ENCODE data around the gene C4orf50.

The C4orf50 gene

DNA sequence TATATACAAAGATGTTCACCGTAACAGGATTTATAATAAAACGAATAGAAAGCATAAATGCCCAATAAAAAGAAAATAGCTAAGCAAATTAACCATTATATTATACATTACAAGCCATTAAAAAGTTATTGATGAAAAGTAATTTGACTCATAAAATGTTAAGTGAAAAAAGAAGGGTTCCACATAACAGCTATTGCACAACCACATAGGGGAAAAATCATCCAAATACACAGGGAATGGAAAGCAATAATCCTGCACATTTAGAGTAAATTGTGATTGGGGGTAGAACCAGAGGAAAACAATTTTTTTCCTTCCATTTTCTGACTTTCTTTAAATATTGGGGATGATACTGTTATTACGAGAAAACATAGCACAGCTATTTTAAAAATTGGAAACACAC lies 163.3 kb downstream of the C4orf50 start:
- no peak overlapping the region for H2AFZ ChIP-seq (ENCODE audit: low read length)
- H3K27ac ChIP-seq (ENCODE audit: low read depth, low read length, poor library complexity, severe bottlenecking), result no peak overlapping the region

DNA sequence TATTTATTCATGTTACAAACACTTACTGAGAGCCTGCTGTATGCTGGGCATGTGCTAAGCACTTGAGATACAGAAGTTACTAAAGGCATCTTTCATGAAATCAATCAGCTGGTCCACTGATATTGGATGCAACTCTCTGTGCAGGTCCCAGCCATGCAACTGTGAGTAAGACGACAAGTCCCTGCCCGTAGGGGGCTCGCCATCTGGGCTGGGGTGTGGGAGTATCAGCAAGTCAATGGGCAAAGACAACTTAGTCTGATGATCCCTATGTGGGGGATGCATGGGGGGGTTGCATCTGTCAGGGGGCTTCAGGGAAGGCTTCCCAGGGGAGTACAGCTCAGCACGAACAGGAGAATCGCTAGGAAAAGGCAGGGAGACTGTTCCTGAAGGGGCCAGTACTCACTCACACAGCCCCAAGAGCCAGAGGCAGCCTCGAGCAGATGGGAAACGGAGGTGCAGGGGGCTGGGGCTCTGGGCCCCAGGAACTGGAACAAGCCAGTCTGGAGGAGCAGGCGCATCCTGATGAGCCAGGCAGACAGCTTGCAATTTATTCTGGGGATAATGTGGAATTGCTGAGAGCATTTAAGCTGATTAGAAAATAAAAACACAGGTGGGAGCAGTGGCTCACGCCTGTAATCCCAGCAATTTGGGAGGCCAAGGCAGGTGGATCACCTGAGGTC lies 165.6 kb downstream of the C4orf50 start:
- no peaks in the 10 kb centered on the region for H3K27me3 ChIP-seq (ENCODE audit: insufficient read depth, low read length)
- no peak for TF ChIP-seq CTCF (IDR thresholded peaks at IDR 0.05; ENCODE audit: low read length)
- TF ChIP-seq EZH2 (IDR thresholded peaks at IDR 0.05; ENCODE audit: borderline replicate concordance, low read length), result no peak

More for the DNA sequence above, 163.3 kb downstream of the C4orf50 start:
- no peak overlapping the region for H3K9ac ChIP-seq (ENCODE audit: low read length)
- no peaks in the 10 kb centered on the region for H3K9me3 ChIP-seq (ENCODE audit: low read length)
- no peaks in the 10 kb centered on the region for H3K4me1 ChIP-seq (ENCODE audit: insufficient read depth, low read length, severe bottlenecking)
- no peaks in the 10 kb centered on the region for H3K9me2 ChIP-seq (ENCODE audit: low read depth, low read length)
- no peak overlapping the region for H3K4me3 ChIP-seq (ENCODE audit: low read depth, low read length, poor library complexity, severe bottlenecking)
- no peaks in the 10 kb centered on the region for H3F3A ChIP-seq (ENCODE audit: insufficient read depth, low read length)
- H3K79me2 ChIP-seq (ENCODE audit: insufficient read depth, low read length), result no peaks in the 10 kb centered on the region
- H4K20me1 ChIP-seq (ENCODE audit: insufficient read depth, low read length), result no peaks in the 10 kb centered on the region
- no peak overlapping the region for H3K4me2 ChIP-seq (ENCODE audit: low read length)
- no peak for TF ChIP-seq EZH2 (IDR thresholded peaks at IDR 0.05; ENCODE audit: borderline replicate concordance, low read length)
- no peak for TF ChIP-seq CTCF (IDR thresholded peaks at IDR 0.05; ENCODE audit: low read length)
- H3K27me3 ChIP-seq (ENCODE audit: insufficient read depth, low read length), result no peaks in the 10 kb centered on the region
- H3K36me3 ChIP-seq (ENCODE audit: insufficient read depth, low read length), result no peaks in the 10 kb centered on the region

DNA sequence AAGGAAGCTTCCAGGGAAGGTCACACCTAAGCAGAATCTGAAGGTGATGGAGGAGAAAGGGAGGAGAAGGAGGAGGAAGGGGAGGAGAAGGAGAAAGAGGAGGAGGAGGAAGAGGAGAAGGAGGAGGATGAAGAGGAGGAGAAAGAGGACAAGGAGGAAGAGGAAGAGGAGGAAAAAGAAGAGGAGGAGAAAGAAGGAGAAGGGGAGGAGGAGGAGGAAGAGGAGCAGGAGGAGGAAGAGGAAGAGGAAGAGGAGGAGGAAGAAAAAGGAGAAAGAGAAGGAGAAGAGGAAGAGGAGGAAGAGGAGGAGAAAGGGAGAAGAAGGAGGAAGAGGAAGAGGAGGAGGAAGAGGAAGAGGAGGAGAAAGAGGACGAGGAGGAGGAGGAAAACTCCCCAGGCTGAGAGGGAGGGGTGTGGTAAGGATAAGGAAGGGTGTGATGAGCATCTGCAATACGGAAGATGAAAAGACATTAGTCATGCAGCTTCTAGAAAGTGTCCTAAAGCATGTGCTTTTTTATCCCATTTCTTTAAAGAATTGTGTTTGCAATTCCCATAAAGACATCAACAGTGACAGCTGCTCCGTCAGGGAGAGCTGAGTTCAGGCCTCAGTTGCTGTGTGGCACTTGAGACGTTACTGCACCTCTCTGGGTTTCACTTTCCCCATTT lies 166.5 kb downstream of the C4orf50 start:
- H2AFZ ChIP-seq (ENCODE audit: low read length), result no peak overlapping the region
- H3K27ac ChIP-seq (ENCODE audit: low read depth, low read length, poor library complexity, severe bottlenecking), result no peak overlapping the region
- H3K27me3 ChIP-seq (ENCODE audit: insufficient read depth, low read length), result no peaks in the 10 kb centered on the region
- no peaks in the 10 kb centered on the region for H3K36me3 ChIP-seq (ENCODE audit: insufficient read depth, low read length)
- H3K4me2 ChIP-seq (ENCODE audit: low read length), result no peak overlapping the region
- H3K9me2 ChIP-seq (ENCODE audit: low read depth, low read length), result no peaks in the 10 kb centered on the region
- H3K79me2 ChIP-seq (ENCODE audit: insufficient read depth, low read length), result no peaks in the 10 kb centered on the region
- TF ChIP-seq EZH2 (IDR thresholded peaks at IDR 0.05; ENCODE audit: borderline replicate concordance, low read length) (no peak), CTCF (IDR thresholded peaks at IDR 0.05; ENCODE audit: low read length) (no peak)
- no peak overlapping the region for H3K9ac ChIP-seq (ENCODE audit: low read length)
- no peaks in the 10 kb centered on the region for H3K4me1 ChIP-seq (ENCODE audit: insufficient read depth, low read length, severe bottlenecking)
- H3F3A ChIP-seq (ENCODE audit: insufficient read depth, low read length), result no peaks in the 10 kb centered on the region
- H3K9me3 ChIP-seq (ENCODE audit: low read length), result no peaks in the 10 kb centered on the region
- no peak overlapping the region for H3K4me3 ChIP-seq (ENCODE audit: low read depth, low read length, poor library complexity, severe bottlenecking)
- no peaks in the 10 kb centered on the region for H4K20me1 ChIP-seq (ENCODE audit: insufficient read depth, low read length)

More for the DNA sequence above, 165.6 kb downstream of the C4orf50 start:
- H3K9me3 ChIP-seq (ENCODE audit: low read length), result no peaks in the 10 kb centered on the region
- H3K4me2 ChIP-seq (ENCODE audit: low read length), result no peak overlapping the region
- no peak overlapping the region for H3K27ac ChIP-seq (ENCODE audit: low read depth, low read length, poor library complexity, severe bottlenecking)
- H3K79me2 ChIP-seq (ENCODE audit: insufficient read depth, low read length), result no peaks in the 10 kb centered on the region
- H3K9me2 ChIP-seq (ENCODE audit: low read depth, low read length), result no peaks in the 10 kb centered on the region
- H4K20me1 ChIP-seq (ENCODE audit: insufficient read depth, low read length), result no peaks in the 10 kb centered on the region
- H3K36me3 ChIP-seq (ENCODE audit: insufficient read depth, low read length), result no peaks in the 10 kb centered on the region
- no peak overlapping the region for H2AFZ ChIP-seq (ENCODE audit: low read length)
- no peaks in the 10 kb centered on the region for H3K4me1 ChIP-seq (ENCODE audit: insufficient read depth, low read length, severe bottlenecking)
- H3F3A ChIP-seq (ENCODE audit: insufficient read depth, low read length), result no peaks in the 10 kb centered on the region
- no peak overlapping the region for H3K9ac ChIP-seq (ENCODE audit: low read length)
- H3K4me3 ChIP-seq (ENCODE audit: low read depth, low read length, poor library complexity, severe bottlenecking), result no peak overlapping the region

Data from OCI-LY1 (cell line).